HG03280 (cell line): ENCODE results near the gene GIPC2.
"Not testable (repeated sequence)": the region's sequence is repeated elsewhere in the genome, so short reads cannot be mapped to it uniquely, and the experiment has no call there.

ENCODE experiments used
- ATAC-seq: cut with Tn5 transposase; IDR thresholded peaks from one replicate; pipeline ENCODE4 v1.9.1; 2021; ENCODE audit warnings: mild to moderate bottlenecking, moderate library complexity; ENCODE audit not compliant: unreplicated experiment

The GIPC2 gene

GRCh38 chr1:78064886-78065285 lies 19.1 kb downstream of the GIPC2 start:
- not testable (repeated sequence) for ATAC-seq

- ATAC-seq, result no peak
Measured at GRCh38 chr1:78068681-78069283, 23.0 kb downstream of the GIPC2 start.

GRCh38 chr1:78069784-78070183 lies 24.0 kb downstream of the GIPC2 start:
- no peak for ATAC-seq

GRCh38 chr1:78070210-78070609 lies 24.4 kb downstream of the GIPC2 start:
- no peak for ATAC-seq

GRCh38 chr1:78070758-78071157 lies 25.0 kb downstream of the GIPC2 start:
- no peak for ATAC-seq

- ATAC-seq, result no peak
Measured at GRCh38 chr1:78071696-78072095, 25.9 kb downstream of the GIPC2 start.

GRCh38 chr1:78072216-78072615 lies 26.4 kb downstream of the GIPC2 start:
- ATAC-seq, result no peak

- ATAC-seq, result no peak
Measured at GRCh38 chr1:78073441-78073840, 27.7 kb downstream of the GIPC2 start.

- ATAC-seq, result no peak
Measured at GRCh38 chr1:78075621-78076020, 29.9 kb downstream of the GIPC2 start.

GRCh38 chr1:78078358-78078757 lies 32.6 kb downstream of the GIPC2 start:
- no peak for ATAC-seq

- no peak for ATAC-seq
Measured at GRCh38 chr1:78079580-78079979, 33.8 kb downstream of the GIPC2 start.

- no peak for ATAC-seq
Measured at GRCh38 chr1:78080767-78081166, 35.0 kb downstream of the GIPC2 start.

- no peak for ATAC-seq
Measured at GRCh38 chr1:78081980-78082860, 36.5 kb downstream of the GIPC2 start.

GRCh38 chr1:78084639-78085038 lies 38.9 kb downstream of the GIPC2 start:
- ATAC-seq, result not testable (repeated sequence)

- no peak for ATAC-seq
Measured at GRCh38 chr1:78086697-78087096, 40.9 kb downstream of the GIPC2 start.

GRCh38 chr1:78088015-78088414 lies 42.2 kb downstream of the GIPC2 start:
- ATAC-seq, result no peak

GRCh38 chr1:78088486-78088885 lies 42.7 kb downstream of the GIPC2 start:
- ATAC-seq, result no peak

- no peak for ATAC-seq
Measured at GRCh38 chr1:78089010-78089409, 43.2 kb downstream of the GIPC2 start.

- no peak for ATAC-seq
Measured at GRCh38 chr1:78090472-78091133, 44.8 kb downstream of the GIPC2 start.

GRCh38 chr1:78091215-78091813 lies 45.5 kb downstream of the GIPC2 start:
- ATAC-seq, result no peak

- no peak for ATAC-seq
Measured at GRCh38 chr1:78091886-78092285, 46.1 kb downstream of the GIPC2 start.
